GM12878 (cell line): ENCODE measurements around the gene LCT. TPM values are rescaled to one million over a fixed set of nuclear protein-coding genes. Genes with fewer than 3 reads are reported as not detected.

ENCODE experiments used
- ATAC-seq: fragments of 200-7000 bp; cut with Tn5 transposase; 3 replicates; pipeline ENCODE4 v1.9.1; 2020; ENCODE audit warnings: mild to moderate bottlenecking, moderate library complexity
- BruUV-seq: library from RNA; stranded (reverse); fragments of 400-500 nt; replicated peaks from 2 replicates; lab custom pipeline; 2021; lab: Mats Ljungman, UMichigan
- CTCF ChIA-PET: fragments of 300-600 bp; sonication (Branson Sonifier 250); formaldehyde crosslinking; extraction: SDS; loops from one replicate; lab custom pipeline; 2021; ENCODE audit warnings: inconsistent platforms; lab: Yijun Ruan, JAX
- POLR2A ChIA-PET: fragments of 350-600 bp; formaldehyde crosslinking; extraction: SDS; loops from one replicate; lab custom pipeline; 2021; ENCODE audit warnings: inconsistent platforms; lab: Charles Lee
- RAD21 ChIA-PET: fragments of 300-600 bp; sonication (Branson Sonifier 250); formaldehyde crosslinking; loops from one replicate; lab custom pipeline; 2023; ENCODE audit warnings: antibody characterized with exemption; ENCODE audit not compliant: unreplicated experiment; lab: Charles Lee
- SMC1A ChIA-PET: fragments of 300-600 bp; sonication (Branson Sonifier 250); formaldehyde crosslinking; loops from one replicate; lab custom pipeline; 2023; ENCODE audit not compliant: unreplicated experiment, uncharacterized antibody; lab: Charles Lee
- DNase-seq: peaks from one replicate; pipeline ENCODE4 v3.0.0-alpha.2; 2011; ENCODE audit warnings: low read depth, low spot score
- FAIRE-seq: peaks from 3 replicates; lab custom pipeline; 2011; peaks lifted over from hg19 to GRCh38; lab: Jason Lieb, UNC
- H2AFZ ChIP-seq: 2 replicates; pipeline ENCODE4 v1.6.0; 2011; ENCODE audit warnings: low read depth, low read length, control low read depth; ENCODE audit not compliant: control insufficient read depth
- H3K27ac ChIP-seq: 2 replicates; pipeline ENCODE4 v1.5.1; 2011; ENCODE audit warnings: control low read depth; ENCODE audit not compliant: control insufficient read depth, insufficient read depth
- H3K27me3 ChIP-seq, 2 experiments: replicated peaks in 1 of 2; 2 replicates each; pipeline versions ENCODE4 v1.6.0 to v1.6.1; 2011; ENCODE audit warnings: low read length in 1 of 2; ENCODE audit not compliant: control insufficient read depth in 2 of 2, insufficient read depth in 2 of 2
- H3K36me3 ChIP-seq, 2 experiments: 2 replicates each; pipeline ENCODE4 v1.5.1; 2011; ENCODE audit warnings: low read length in 1 of 2; ENCODE audit not compliant: control insufficient read depth in 2 of 2, insufficient read depth in 2 of 2
- H3K4me1 ChIP-seq: 2 replicates; pipeline ENCODE4 v1.6.1; 2011; ENCODE audit warnings: mild to moderate bottlenecking, low read length, moderate library complexity, mixed read lengths; ENCODE audit not compliant: control insufficient read depth, insufficient read depth
- H3K4me2 ChIP-seq: 2 replicates; pipeline ENCODE4 v1.6.0; 2011; ENCODE audit warnings: control low read depth; ENCODE audit not compliant: control insufficient read depth, insufficient read depth
- H3K4me3 ChIP-seq: fragments of 200-600 bp; sonication (generic); 2 replicates; pipeline ENCODE4 v1.5.1; 2016
- H3K79me2 ChIP-seq: 2 replicates; pipeline ENCODE4 v1.6.0; 2011; ENCODE audit warnings: low read length; ENCODE audit not compliant: control insufficient read depth, insufficient read depth
- H3K9ac ChIP-seq: 2 replicates; pipeline ENCODE4 v1.8.0; 2011; ENCODE audit warnings: low read length, control low read depth, mixed read lengths; ENCODE audit not compliant: control insufficient read depth, insufficient read depth
- H3K9me3 ChIP-seq: replicated peaks from 3 replicates; pipeline ENCODE4 v1.5.1; 2011; ENCODE audit warnings: mild to moderate bottlenecking, low read length; ENCODE audit not compliant: control insufficient read depth, insufficient read depth
- H4K20me1 ChIP-seq: 2 replicates; pipeline ENCODE4 v1.6.0; 2011; ENCODE audit not compliant: control insufficient read depth, insufficient read depth
- CHD1 ChIP-seq: IDR thresholded peaks from 2 replicates; pipeline ENCODE4 v1.6.1; 2012; ENCODE audit warnings: low read depth, low read length, improper control_type of control experiment
- GATAD2B ChIP-seq: fragments of 450-650 bp; conservative IDR thresholded peaks from 2 replicates; pipeline ENCODE4 v1.6.1; 2017; ENCODE audit warnings: low read depth, mild to moderate bottlenecking, moderate library complexity
- IKZF1 ChIP-seq: fragments of 450-650 bp; conservative IDR thresholded peaks from 2 replicates; pipeline ENCODE4 v1.6.1; 2017; ENCODE audit warnings: antibody characterized with exemption, mild to moderate bottlenecking
- MTA2 ChIP-seq: fragments of 450-650 bp; IDR thresholded peaks from 2 replicates; pipeline ENCODE4 v1.6.1; 2016; ENCODE audit warnings: low read depth, mild to moderate bottlenecking, moderate library complexity
- RELA ChIP-seq: fragments of 450-650 bp; IDR thresholded peaks from 2 replicates; pipeline ENCODE4 v1.8.0; 2014; ENCODE audit warnings: borderline replicate concordance; ENCODE audit not compliant: partially characterized antibody
- SIX5 ChIP-seq: IDR thresholded peaks from 2 replicates; pipeline ENCODE4 v1.6.1; 2011; ENCODE audit warnings: mild to moderate bottlenecking, low read depth, low read length, moderate library complexity; ENCODE audit not compliant: severe bottlenecking
- WGBS: methylation state at CpG from one replicate; pipeline ENCODE4 v1.1.6; 2016; ENCODE audit warnings: low lambda C conversion rate; ENCODE audit not compliant: insufficient replicate concordance, insufficient coverage; ENCODE audit errors: missing lambda C conversion rate; 5-methylcytosine and 5-hydroxymethylcytosine counted together
- in situ Hi-C: fragments of 300-500 bp; cut with MboI; formaldehyde crosslinking; loops from 9 replicates; pipeline ENCODE4 v1.14.3; 2018; ENCODE audit warnings: mixed read lengths
- intact Hi-C: fragments of 100-400 bp; cut with micrococcal nuclease; formaldehyde crosslinking; loops from one replicate; pipeline ENCODE4 v1.14.2; 2022; ENCODE audit not compliant: unreplicated experiment
- polyA plus RNA-seq, 11 experiments: library from polyadenylated mRNA; depleted of rRNA in 4 of 11; unstranded in 6 of 11; stranded (reverse) in 5 of 11; fragments of >200 nt; fragmentation: Nextera tagmentation in 4 of 11; fragmentation: Illumina TruSeq in 1 of 11; extraction: Ambion mirVana in 4 of 11; extraction: Trizol in 1 of 11; gene quantifications; 1 replicate in 1 of 11; 2 replicates in 10 of 11; pipeline versions ENCODE4 v1.2.1 to v1.2.3, GENCODE V29; 2011 to 2016; ENCODE audit warnings: inconsistent platforms in 2 of 11, missing spikeins in 2 of 11, low read depth in 1 of 11
- total RNA-seq, 4 experiments: library from RNA; depleted of rRNA in 3 of 4; stranded (reverse); fragments of >200 nt in 3 of 4; fragmentation: Illumina TruSeq in 1 of 4; extraction: Trizol in 1 of 4; gene quantifications; 2 replicates each; pipeline versions ENCODE4 v1.2.1 to v1.2.3, GENCODE V29; 2013 to 2021

Gene LCT
- total and polyA plus RNA-seq, 10 of the 15 experiments (the other 5 are each of a cell fraction or from before 2014, with no cell fraction given), result 0.02 to 0.09 (median 0.07) TPM; not detected in 3

DNA sequence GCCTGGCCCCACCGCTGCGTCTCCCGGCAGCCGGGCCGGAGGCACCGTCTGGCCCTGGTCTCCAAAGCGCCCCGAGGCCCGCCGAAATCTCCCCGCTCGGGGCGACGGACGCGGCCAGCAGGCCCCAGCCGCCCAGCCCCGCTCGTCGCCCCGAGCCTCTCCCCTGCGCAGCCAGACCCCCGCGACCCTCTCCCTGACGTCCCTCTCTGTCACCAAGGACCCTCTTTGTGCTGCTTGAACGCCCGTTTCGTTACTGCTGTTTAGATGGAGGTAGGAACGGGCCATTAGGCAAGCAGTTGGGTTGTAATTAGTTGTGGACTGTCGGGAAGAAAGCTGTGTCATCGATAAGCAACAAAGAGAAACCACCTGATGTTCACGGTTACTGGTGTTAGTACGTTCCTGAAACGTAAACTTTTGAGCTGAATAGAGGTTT, 94.6 kb downstream of the LCT start:
- CTCF ChIA-PET, result interaction anchor here (1.1 to 4.7 kb wide), 7 partner anchors 55 to 754 kb away, joined by 3 to 46 read pairs (median 4); no protein-coding TSS in a partner anchor
- no peaks in the 10 kb centered on the region for H3K27me3 ChIP-seq
- no peaks in the 10 kb centered on the region for H4K20me1 ChIP-seq
- 1% methylated on average over 34 of the region's 34 CpGs for WGBS
- RAD21 ChIA-PET, result interaction anchor here (0.7 to 1.5 kb wide), 6 partner anchors 12 to 690 kb away, joined by 3 to 4 read pairs (median 3); partner anchors contain the start of genes R3HDM1, RAB3GAP1 and ZRANB3
- peak overlapping the region; percentile 82 for H2AFZ ChIP-seq
- SMC1A ChIA-PET, result interaction anchor here (0.6 to 2.3 kb wide), 13 partner anchors 41 to 738 kb away, joined by 3 to 14 read pairs (median 4); partner anchors contain the start of gene ZRANB3
- FAIRE-seq, result no peak
- peak overlapping the region; percentile 74 for H3K27ac ChIP-seq
- no peaks in the 10 kb centered on the region for H3K9me3 ChIP-seq
- POLR2A ChIA-PET, result interaction anchor here (0.6 to 1.5 kb wide), 5 partner anchors 45 to 123 kb away, joined by 3 to 5 read pairs (median 4); no protein-coding TSS in a partner anchor
- no peak for DNase-seq
- peak overlapping the region; percentile 28 for H3K4me2 ChIP-seq
- H3K36me3 ChIP-seq, result peaks cover 0 to 10% of the 10 kb centered on the region in 2 experiments; a peak in 1 of 4 replicates
- H3K79me2 ChIP-seq, result peaks cover 54% of the 10 kb centered on the region
- in situ Hi-C loops (no loop called here), intact Hi-C loops (loop anchor here (5.0 kb wide), 3 partner anchors 110 to 825 kb away; partner anchors contain the start of gene CCNT2)
- H3K4me3 ChIP-seq, result peak overlapping the region; percentile 95
- peak; percentile 46 for ATAC-seq
- BruUV-seq, result no TSS peak
- peak overlapping the region; percentile 80 for H3K9ac ChIP-seq
- TF ChIP-seq IKZF1 (no peak), CHD1 (0 out of 2 replicates have a peak, but pooled peaks have one; percentile 20), GATAD2B (peak; percentile 13; the same call in 1 of the 2 replicates), SIX5 (peak; percentile 5), RELA (no peak), MTA2 (no peak)
- H3K4me1 ChIP-seq, result 0 out of 2 replicates have a peak, but pooled peaks cover 5% of the 10 kb centered on the region
